HFFc6 (cell line): ENCODE results near the gene CCDC188. TPM values are rescaled to one million over a fixed set of nuclear protein-coding genes. Genes with fewer than 3 reads are reported as not detected.
"Not testable (repeated sequence)": the region's sequence is repeated elsewhere in the genome, so short reads cannot be mapped to it uniquely, and the experiment has no call there.

Source experiments
- DNase-seq: peaks from one replicate; pipeline ENCODE4 v3.0.0-alpha.2; 2018
- H3K27ac Mint-ChIP-seq: 2 replicates; pipeline ENCODE4 v1.8.0; 2020; ENCODE audit warnings: mild to moderate bottlenecking, mixed read lengths
- H3K27me3 Mint-ChIP-seq: 2 replicates; pipeline ENCODE4 v1.8.0; 2021; ENCODE audit warnings: mild to moderate bottlenecking, moderate library complexity, mixed read lengths; ENCODE audit not compliant: insufficient read depth
- H3K36me3 Mint-ChIP-seq: 2 replicates; pipeline ENCODE4 v1.8.0; 2021; ENCODE audit warnings: low read depth, mixed read lengths
- H3K4me1 Mint-ChIP-seq: 2 replicates; pipeline ENCODE4 v1.8.0; 2020; ENCODE audit warnings: low read depth, mixed read lengths
- H3K4me3 Mint-ChIP-seq: 2 replicates; pipeline ENCODE4 v1.8.0; 2020; ENCODE audit warnings: mild to moderate bottlenecking, moderate library complexity, mixed read lengths
- H3K9me3 Mint-ChIP-seq: 2 replicates; pipeline ENCODE4 v1.8.0; 2020; ENCODE audit warnings: mild to moderate bottlenecking, mixed read lengths
- CTCF ChIP-seq: fragments of 200-600 bp; sonication (generic); IDR thresholded peaks from 2 replicates; pipeline ENCODE4 v1.5.0; 2021; ENCODE audit warnings: antibody characterized with exemption, mild to moderate bottlenecking
- total RNA-seq, 6 experiments: library from RNA; stranded (reverse); fragmentation: NEBNext Ultra II Directional; extraction: Animal tissue kit (Norgen Biotek cat#: 25700); gene quantifications; 2 replicates in 1 of 6; 3 replicates in 5 of 6; pipeline ENCODE4 v1.2.3, GENCODE V29; 2021

The CCDC188 gene
- total RNA-seq, 6 experiments from 2014 or later = 0.54 to 3.9 (median 2.8) TPM; not detected in 1

GRCh38 chr22:20165913-20166312 is 15.1 kb upstream of the CCDC188 start:
- H3K27me3 Mint-ChIP-seq = peaks cover 23% of the 10 kb centered on the region
- H3K27ac Mint-ChIP-seq = no peak overlapping the region
- no peaks in the 10 kb centered on the region for H3K36me3 Mint-ChIP-seq
- no peak overlapping the region for H3K4me3 Mint-ChIP-seq
- no peak for TF ChIP-seq CTCF
- H3K9me3 Mint-ChIP-seq = no peaks in the 10 kb centered on the region
- no peak for DNase-seq
- H3K4me1 Mint-ChIP-seq = no peaks in the 10 kb centered on the region

DNA sequence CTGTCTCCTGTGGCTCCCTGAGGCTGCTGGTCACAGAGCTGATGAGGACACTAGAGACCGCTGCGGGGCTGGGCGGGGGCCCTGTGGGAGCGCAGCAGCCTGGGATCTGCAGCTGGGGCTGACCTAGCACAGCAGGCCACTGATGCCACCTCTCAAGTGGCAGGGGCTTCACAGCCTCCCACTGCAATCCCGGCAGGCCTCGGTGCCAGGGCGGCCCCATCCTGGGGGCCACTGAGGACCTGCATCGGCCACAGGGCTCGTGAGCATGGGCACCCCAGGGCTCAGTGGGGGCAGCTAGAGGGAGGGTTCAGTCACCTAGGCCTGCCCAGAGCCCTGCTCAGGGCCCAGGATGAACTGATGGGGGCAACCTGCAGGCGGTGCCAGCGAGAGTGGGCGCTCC is 14.6 kb upstream of the CCDC188 start:
- Mint-ChIP-seq H3K27me3 (peaks cover 20% of the 10 kb centered on the region), H3K4me1 (no peaks in the 10 kb centered on the region), H3K36me3 (no peaks in the 10 kb centered on the region), H3K9me3 (no peaks in the 10 kb centered on the region), H3K27ac (no peak overlapping the region), H3K4me3 (no peak overlapping the region)
- TF ChIP-seq CTCF = no peak
- no peak for DNase-seq

GRCh38 chr22:20164863-20165262 is 14.0 kb upstream of the CCDC188 start:
- H3K4me3 Mint-ChIP-seq = no peak overlapping the region
- H3K27me3 Mint-ChIP-seq = peaks cover 24% of the 10 kb centered on the region
- no peaks in the 10 kb centered on the region for H3K9me3 Mint-ChIP-seq
- no peak overlapping the region for H3K27ac Mint-ChIP-seq
- TF ChIP-seq CTCF = no peak
- no peaks in the 10 kb centered on the region for H3K4me1 Mint-ChIP-seq
- no peak for DNase-seq
- H3K36me3 Mint-ChIP-seq = no peaks in the 10 kb centered on the region

- no peak overlapping the region for H3K4me3 Mint-ChIP-seq
- peaks cover 13% of the 10 kb centered on the region for H3K27me3 Mint-ChIP-seq
- no peak for DNase-seq
- H3K4me1 Mint-ChIP-seq = no peaks in the 10 kb centered on the region
- no peaks in the 10 kb centered on the region for H3K9me3 Mint-ChIP-seq
- no peak overlapping the region for H3K27ac Mint-ChIP-seq
- H3K36me3 Mint-ChIP-seq = no peaks in the 10 kb centered on the region
- TF ChIP-seq CTCF = no peak
Observed at GRCh38 chr22:20160041-20160440, 9.2 kb upstream of the CCDC188 start.

DNA sequence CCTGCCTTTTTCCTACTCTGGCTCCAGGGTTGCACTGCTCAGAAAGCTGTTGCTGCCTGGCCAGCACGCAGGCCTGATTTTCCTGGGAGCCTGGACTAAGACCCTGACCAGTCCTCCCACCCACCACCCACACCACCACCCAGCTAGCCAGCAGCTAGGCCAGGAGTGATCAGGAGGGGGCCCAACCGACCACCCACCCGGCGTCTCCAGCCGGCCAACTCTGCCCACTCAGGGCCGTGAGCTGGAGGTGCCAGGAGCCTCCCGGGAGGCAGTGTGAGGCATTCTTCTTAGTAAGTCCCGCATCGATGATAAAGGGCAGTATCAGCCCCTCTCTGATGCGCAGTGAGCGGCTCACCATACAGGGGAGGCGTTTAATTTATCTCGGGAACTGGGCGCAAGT is 8.7 kb upstream of the CCDC188 start:
- not testable (repeated sequence) for H3K4me3 Mint-ChIP-seq
- peaks cover 13% of the 10 kb centered on the region for H3K27me3 Mint-ChIP-seq

DNA sequence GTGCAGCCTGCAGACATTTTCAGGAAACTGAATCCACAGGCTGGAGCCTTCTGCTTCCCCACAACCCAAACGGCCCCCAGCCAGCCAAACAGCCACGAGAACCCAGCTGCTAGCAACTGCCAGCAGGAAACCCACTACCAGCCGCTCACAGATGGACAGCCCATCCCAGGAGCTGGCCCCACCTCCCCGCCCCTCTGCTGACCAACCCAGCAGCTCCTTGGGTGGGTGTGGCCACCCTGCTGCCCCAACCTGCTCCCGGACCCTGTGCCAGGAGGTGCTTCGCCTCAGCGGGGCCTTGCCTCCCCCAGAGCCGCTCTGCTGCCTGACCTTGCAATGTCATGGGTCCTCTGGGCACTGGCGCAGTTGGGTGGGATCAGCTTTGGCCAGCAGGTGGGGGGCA is 8.2 kb upstream of the CCDC188 start:
- Mint-ChIP-seq H3K27me3 (peaks cover 13% of the 10 kb centered on the region), H3K4me1 (peaks cover under 1% of the 10 kb centered on the region; the same call in 1 of the 2 replicates), H3K4me3 (no peak overlapping the region), H3K36me3 (no peaks in the 10 kb centered on the region), H3K27ac (no peak overlapping the region), H3K9me3 (no peaks in the 10 kb centered on the region)
- no peak for TF ChIP-seq CTCF
- DNase-seq = no peak

More for the DNA sequence above, 8.7 kb upstream of the CCDC188 start:
- not testable (repeated sequence) for H3K27ac Mint-ChIP-seq, H3K4me1 Mint-ChIP-seq, DNase-seq, H3K9me3 Mint-ChIP-seq, H3K36me3 Mint-ChIP-seq
